ENCODE measurements around the gene NHSL2. TPM values are rescaled to one million over a fixed set of nuclear protein-coding genes. Genes with fewer than 3 reads are reported as not detected.

Gene NHSL2
- total RNA-seq, 1 donor from 2014 or later: not detected

GRCh38 chrX:71909956-71910355, 689 bp upstream of the NHSL2 start:
- no peaks in the 10 kb centered on the region for H3K36me3 ChIP-seq (ENCODE audit: control insufficient read depth, insufficient read depth, low read length)
- FAIRE-seq (no peak), DNase-seq (ENCODE audit: low read depth) (no peak)
- no peak for TF ChIP-seq CTCF (IDR thresholded peaks at IDR 0.05; ENCODE audit: insufficient read depth, low read length, severe bottlenecking)
- H3K4me3 ChIP-seq (ENCODE audit: low read depth, low read length): no peak overlapping the region
- peaks cover 22% of the 10 kb centered on the region for H3K27me3 ChIP-seq (ENCODE audit: control insufficient read depth, insufficient read depth, low read length)

GRCh38 chrX:71910986-71911730, 513 bp downstream of the NHSL2 start:
- FAIRE-seq (no peak), DNase-seq (ENCODE audit: low read depth) (no peak)
- Histone ChIP-seq H3K27me3 (ENCODE audit: control insufficient read depth, insufficient read depth, low read length) (peaks cover 22% of the 10 kb centered on the region), H3K36me3 (ENCODE audit: control insufficient read depth, insufficient read depth, low read length) (no peaks in the 10 kb centered on the region), H3K4me3 (ENCODE audit: low read depth, low read length) (no peak overlapping the region)
- peak; percentile 11 for TF ChIP-seq CTCF (IDR thresholded peaks at IDR 0.05; ENCODE audit: insufficient read depth, low read length, severe bottlenecking)

DNA sequence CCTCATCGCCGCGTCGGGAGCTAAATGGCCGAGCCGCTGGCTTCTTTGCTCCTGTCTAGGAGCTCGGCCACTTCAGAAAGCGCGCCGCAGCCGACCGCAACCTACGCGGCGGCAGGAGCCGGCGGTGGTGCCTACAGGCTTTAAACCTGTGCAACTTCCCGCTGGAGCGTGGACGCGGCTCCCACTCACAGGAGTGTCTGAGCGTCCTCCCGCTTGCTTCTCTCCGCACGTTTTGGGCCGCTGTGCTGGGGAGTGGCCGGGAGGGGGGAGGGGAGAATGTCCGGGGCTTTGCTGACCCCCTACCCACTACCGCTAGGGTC, 1.0 kb downstream of the NHSL2 start:
- no peak overlapping the region for H3K4me3 ChIP-seq (ENCODE audit: low read depth, low read length)
- FAIRE-seq (no peak), DNase-seq (ENCODE audit: low read depth) (no peak)
- no peak for TF ChIP-seq CTCF (IDR thresholded peaks at IDR 0.05; ENCODE audit: insufficient read depth, low read length, severe bottlenecking)
- H3K36me3 ChIP-seq (ENCODE audit: control insufficient read depth, insufficient read depth, low read length): no peaks in the 10 kb centered on the region
- peaks cover 22% of the 10 kb centered on the region for H3K27me3 ChIP-seq (ENCODE audit: control insufficient read depth, insufficient read depth, low read length)

DNA sequence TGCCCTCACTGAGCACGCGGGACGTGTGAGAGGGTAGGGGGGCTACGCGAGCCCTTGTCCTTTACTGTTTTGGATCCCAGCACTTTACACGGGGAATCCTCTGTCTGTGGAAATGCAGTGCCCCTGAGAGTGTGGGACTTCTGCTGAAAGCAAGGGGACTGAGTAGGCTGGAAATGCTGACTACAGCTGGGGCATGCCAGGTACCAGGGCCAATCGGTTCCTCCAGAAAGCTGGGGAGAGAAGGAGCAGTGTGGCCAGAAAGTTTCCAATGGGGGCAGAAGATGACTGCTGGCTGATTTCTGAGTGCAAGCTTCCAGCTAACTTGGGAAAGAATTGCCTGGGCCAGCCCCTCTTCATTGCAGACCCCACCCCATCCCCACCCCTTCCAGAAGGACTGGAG, 1.5 kb downstream of the NHSL2 start:
- no peak for TF ChIP-seq CTCF (IDR thresholded peaks at IDR 0.05; ENCODE audit: insufficient read depth, low read length, severe bottlenecking)
- H3K36me3 ChIP-seq (ENCODE audit: control insufficient read depth, insufficient read depth, low read length): no peaks in the 10 kb centered on the region
- FAIRE-seq: no peak
- H3K27me3 ChIP-seq (ENCODE audit: control insufficient read depth, insufficient read depth, low read length): peaks cover 22% of the 10 kb centered on the region
- DNase-seq (ENCODE audit: low read depth): no peak
- no peak overlapping the region for H3K4me3 ChIP-seq (ENCODE audit: low read depth, low read length)

DNA sequence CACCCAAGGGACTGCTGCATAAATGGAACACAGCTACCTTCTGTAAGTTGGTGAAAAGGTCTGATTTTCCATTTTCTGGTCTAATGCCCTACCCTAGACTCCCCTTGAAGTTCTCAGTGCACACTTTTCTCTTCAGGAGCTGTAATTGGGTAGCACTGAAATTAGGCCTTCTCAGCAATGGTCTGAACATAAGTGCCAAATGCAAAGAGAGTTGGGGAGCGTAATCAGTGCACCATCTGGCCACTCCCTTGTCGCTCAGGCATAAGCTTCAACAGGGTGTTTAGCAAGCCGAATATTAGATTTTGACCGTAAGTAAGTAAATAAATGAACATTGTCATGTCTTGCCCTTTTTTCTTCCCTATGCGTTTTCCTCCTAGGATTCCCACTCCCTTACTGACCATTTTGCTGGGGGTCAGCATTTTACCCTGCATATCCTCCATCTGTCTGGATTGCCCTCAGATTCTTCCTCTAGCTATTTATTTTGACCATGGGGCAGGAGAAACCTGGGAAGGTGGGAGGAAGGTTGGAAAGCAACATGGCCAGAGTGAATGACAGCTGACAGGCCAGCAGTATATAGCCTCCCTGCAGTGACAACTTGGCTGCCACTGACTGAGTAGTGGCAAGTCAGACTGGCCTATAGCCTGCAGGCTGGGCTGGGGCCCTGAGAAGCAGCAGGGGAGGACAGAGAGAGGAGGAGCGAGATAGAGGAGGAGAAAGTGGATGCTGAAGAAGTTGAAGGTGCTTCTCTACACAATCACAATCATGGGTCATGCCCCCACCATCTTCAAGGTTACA, 2.7 kb downstream of the NHSL2 start:
- no peak for TF ChIP-seq CTCF (IDR thresholded peaks at IDR 0.05; ENCODE audit: insufficient read depth, low read length, severe bottlenecking)
- no peak overlapping the region for H3K4me3 ChIP-seq (ENCODE audit: low read depth, low read length)
- H3K36me3 ChIP-seq (ENCODE audit: control insufficient read depth, insufficient read depth, low read length): no peaks in the 10 kb centered on the region
- no peak for DNase-seq (ENCODE audit: low read depth)
- peaks cover 21% of the 10 kb centered on the region for H3K27me3 ChIP-seq (ENCODE audit: control insufficient read depth, insufficient read depth, low read length)
- no peak for FAIRE-seq
